Coronary artery (tissue), 2 donors: ENCODE measurements around the gene PDE2A.

Source experiments
- DNase-seq: peaks from one replicate; pipeline ENCODE4 v3.0.0-alpha.2; 2017; ENCODE audit warnings: low spot score
- H3K27ac ChIP-seq, 2 donors: fragments of 200-600 bp; sonication (generic); one replicate each; pipeline ENCODE4 v1.5.1; 2016 to 2019
- H3K4me3 ChIP-seq: fragments of 200-600 bp; sonication (generic); 2 replicates; pipeline ENCODE4 v1.5.1; 2016; ENCODE audit warnings: mild to moderate bottlenecking, moderate library complexity
- TF ChIP-seq, protein P1 (sequence below): fragments of 200-600 bp; sonication (generic); IDR thresholded peaks from one replicate; pipeline ENCODE4 v1.5.1; 2019; ENCODE audit warnings: antibody characterized with exemption

The PDE2A gene

DNA sequence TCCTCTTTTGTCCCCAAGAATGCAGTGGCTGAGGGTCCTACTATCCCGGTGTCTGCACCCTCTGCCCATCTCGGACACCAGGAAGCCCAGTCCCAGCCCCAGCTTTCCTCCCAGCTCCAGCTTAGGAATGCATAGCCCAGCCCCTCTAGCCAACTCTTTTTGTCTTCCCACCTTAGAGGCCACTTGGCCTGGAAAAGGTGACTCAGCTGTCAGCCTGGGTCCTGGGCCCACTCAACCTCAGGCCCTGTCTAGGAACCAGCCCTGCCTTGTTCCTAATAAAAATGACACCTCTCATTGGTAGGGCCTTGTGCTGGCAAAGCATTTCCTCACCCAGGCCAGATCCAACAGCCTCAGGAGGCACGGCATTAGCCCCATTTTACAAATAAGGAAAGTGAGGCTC, 28.2 kb downstream of the PDE2A start:
- TF ChIP-seq, protein P1, sequence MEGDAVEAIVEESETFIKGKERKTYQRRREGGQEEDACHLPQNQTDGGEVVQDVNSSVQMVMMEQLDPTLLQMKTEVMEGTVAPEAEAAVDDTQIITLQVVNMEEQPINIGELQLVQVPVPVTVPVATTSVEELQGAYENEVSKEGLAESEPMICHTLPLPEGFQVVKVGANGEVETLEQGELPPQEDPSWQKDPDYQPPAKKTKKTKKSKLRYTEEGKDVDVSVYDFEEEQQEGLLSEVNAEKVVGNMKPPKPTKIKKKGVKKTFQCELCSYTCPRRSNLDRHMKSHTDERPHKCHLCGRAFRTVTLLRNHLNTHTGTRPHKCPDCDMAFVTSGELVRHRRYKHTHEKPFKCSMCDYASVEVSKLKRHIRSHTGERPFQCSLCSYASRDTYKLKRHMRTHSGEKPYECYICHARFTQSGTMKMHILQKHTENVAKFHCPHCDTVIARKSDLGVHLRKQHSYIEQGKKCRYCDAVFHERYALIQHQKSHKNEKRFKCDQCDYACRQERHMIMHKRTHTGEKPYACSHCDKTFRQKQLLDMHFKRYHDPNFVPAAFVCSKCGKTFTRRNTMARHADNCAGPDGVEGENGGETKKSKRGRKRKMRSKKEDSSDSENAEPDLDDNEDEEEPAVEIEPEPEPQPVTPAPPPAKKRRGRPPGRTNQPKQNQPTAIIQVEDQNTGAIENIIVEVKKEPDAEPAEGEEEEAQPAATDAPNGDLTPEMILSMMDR: no peak

DNA sequence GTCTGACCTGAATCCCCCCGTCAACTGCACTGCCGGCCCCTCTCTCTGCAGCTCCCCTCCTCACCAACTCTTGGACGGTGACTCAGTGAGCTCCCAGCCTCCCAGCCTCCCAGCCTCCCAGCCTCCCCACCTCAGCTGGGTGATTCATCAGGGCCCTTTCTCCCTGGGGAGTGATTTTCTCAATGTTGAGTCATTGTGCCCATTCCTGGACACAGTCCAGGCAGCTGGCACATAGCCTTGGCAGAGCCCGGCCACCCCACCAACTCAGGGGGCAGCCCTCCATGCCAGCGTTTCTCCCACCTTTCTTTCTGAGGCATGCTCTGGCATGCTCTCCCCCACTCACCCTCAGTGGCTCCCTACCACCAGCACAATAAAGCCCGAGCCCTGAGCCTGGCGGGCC, 30.7 kb downstream of the PDE2A start:
- peak overlapping the region in 1 of 2 donors; percentile 64 for H3K27ac ChIP-seq
- TF ChIP-seq, protein P1: no peak
- peak overlapping the region; percentile 72 for H3K4me3 ChIP-seq
- DNase-seq: peak; percentile 83

More for the DNA sequence above, 28.2 kb downstream of the PDE2A start:
- Histone ChIP-seq H3K4me3 (no peak overlapping the region), H3K27ac (no peak overlapping the region)
- no peak for DNase-seq

DNA sequence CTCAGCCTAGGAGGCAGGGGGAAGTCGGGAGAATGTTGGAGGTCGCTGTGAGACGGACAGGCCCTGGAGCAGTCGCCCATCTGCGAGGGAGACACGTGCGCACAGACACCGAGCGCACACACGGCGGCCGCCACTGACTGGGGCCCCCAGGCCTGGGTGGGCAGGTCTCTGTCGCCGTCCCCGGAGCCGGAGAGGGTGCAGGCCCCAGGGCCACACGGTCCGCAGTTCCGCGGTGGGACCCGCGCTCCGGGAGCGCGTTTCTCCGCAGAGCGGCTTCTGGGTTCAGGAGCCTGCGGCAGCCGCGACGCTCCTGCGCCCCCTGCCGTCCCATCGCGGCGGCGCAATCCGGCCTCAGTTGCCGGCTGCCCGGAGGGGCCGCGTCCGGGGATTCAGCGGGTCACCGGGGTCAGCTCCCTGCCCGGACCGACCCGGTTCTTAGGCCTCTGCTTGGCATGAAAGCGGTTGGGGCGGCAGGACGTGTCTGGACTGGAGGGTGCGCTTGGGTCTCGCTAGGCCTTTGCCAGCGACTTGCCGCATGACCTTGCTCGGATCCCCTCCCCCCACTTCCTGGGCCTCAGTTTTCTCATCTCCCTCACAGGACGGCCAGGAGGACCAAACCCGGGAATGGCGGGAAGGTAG, 31.2 kb downstream of the PDE2A start:
- TF ChIP-seq, protein P1: peak; percentile 96
- H3K4me3 ChIP-seq: peak overlapping the region; percentile 72
- peak overlapping the region; percentile 18 to 64 for H3K27ac ChIP-seq
- DNase-seq: no peak

GRCh38 chr11:72642043-72642883, 32.0 kb downstream of the PDE2A start:
- TF ChIP-seq, protein P1: no peak
- Histone ChIP-seq H3K4me3 (peak overlapping the region; percentile 72), H3K27ac (peak overlapping the region; percentile 18 to 64)
- no peak for DNase-seq

DNA sequence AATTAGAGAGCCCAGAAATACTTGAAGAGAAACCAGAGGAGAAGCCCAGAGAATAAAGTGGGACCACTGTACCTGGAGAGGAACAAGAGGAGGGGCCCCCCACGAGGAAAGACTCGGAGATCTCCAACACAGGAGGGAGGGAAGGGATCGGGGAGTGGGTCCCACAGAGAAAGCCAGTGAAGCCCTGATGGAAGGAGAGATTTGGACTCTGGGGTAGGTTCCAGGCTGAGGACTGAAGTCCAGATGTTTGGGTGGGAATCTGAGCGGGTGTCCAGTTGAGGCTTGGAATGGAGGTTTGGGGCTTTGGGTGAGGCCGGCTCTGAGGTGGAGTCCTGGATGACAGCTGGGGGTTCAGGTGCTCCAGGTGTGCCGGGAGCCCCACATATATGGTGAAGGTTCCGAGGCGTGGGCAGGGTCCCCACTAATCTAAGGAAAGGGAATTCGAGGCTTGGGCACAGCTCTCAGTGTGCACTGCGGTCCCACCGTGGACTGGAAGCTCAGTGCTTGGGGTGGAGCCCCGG, 32.6 kb downstream of the PDE2A start:
- no peak for DNase-seq
- Histone ChIP-seq H3K27ac (peak overlapping the region in 1 of 2 donors; percentile 17), H3K4me3 (peak overlapping the region; percentile 72)
- TF ChIP-seq, protein P1: no peak

DNA sequence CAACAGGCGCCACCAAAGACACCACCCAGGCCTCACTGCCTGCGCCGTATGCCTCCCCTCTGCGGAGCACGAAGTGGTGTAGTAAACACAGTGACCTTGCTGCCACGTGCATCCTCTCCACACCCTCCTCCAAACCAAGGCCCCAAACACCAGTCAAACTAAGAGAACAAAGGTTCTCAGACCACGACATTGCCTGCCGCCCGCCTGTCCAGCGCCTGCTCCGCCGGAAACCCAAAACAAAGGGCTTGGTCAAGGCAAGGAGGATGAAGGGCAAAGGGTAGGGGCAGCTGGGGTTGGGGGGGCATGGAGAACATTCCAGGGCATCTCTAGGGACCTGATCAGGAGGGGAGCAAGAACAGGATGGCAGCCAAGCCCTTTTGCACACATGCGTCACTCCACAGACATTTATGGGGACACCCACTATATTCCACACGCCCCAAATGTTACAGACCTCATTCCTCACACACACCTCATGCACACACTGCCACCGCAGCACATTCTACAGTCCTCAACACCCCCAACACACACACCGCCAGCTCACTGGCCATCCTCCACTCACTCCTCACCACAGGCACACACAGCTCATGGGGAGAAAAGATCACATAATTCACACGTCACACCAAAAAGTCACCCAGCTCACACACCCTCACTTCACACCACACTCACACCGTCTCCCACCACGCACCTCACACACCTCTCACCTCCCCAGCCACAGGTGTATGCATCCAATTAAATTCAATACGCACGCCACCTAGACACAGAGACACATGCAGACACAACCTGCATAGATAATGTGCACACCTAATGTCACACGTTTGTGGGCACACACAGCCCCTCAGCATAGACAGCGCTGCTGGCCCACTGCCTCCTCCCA, 34.5 kb downstream of the PDE2A start:
- H3K4me3 ChIP-seq: peak overlapping the region; percentile 72
- DNase-seq: no peak
- TF ChIP-seq, protein P1: no peak
- peak overlapping the region in 1 of 2 donors; percentile 24 for H3K27ac ChIP-seq
